H1 (cell line): Measurements from ENCODE around the gene ANKRD65. TPM values are rescaled to one million over a fixed set of nuclear protein-coding genes. Genes with fewer than 3 reads are reported as not detected.

Experiments used
- CTCF ChIA-PET: fragments of 300-600 bp; sonication (Branson Sonifier 250); formaldehyde crosslinking; loops from one replicate; lab custom pipeline; 2021; ENCODE audit not compliant: partially characterized antibody; lab: Charles Lee
- POLR2A ChIA-PET: fragments of 300-600 bp; sonication (Branson Sonifier 250); formaldehyde crosslinking; loops from one replicate; lab custom pipeline; 2021; ENCODE audit warnings: inconsistent platforms; ENCODE audit not compliant: partially characterized antibody; lab: Charles Lee
- DNase-seq, 2 experiments: peaks; one replicate each; pipeline versions ENCODE4 v3.0.0 to v3.0.0-alpha.2; 2010 to 2022; ENCODE audit warnings: low spot score in 2 of 2, low read depth in 1 of 2, mixed read lengths in 1 of 2
- FAIRE-seq: peaks from 2 replicates; lab custom pipeline; 2011; peaks lifted over from hg19 to GRCh38; lab: Jason Lieb, UNC
- H2AFZ ChIP-seq: 2 replicates; pipeline ENCODE4 v1.8.1; 2012; ENCODE audit warnings: low read length, inconsistent platforms
- H2AK5ac ChIP-seq: 2 replicates; pipeline ENCODE4 v1.6.1; 2013; ENCODE audit warnings: low read depth, low read length
- H2BK120ac ChIP-seq: replicated peaks from 2 replicates; pipeline ENCODE3; 2013; ENCODE audit warnings: low read depth, low read length, inconsistent platforms
- H2BK12ac ChIP-seq: 2 replicates; pipeline ENCODE4 v1.6.1; 2013; ENCODE audit warnings: low read depth, low read length
- H2BK15ac ChIP-seq: 2 replicates; pipeline ENCODE4 v1.6.1; 2013; ENCODE audit warnings: low read length
- H2BK20ac ChIP-seq: 2 replicates; pipeline ENCODE4 v1.6.1; 2013; ENCODE audit warnings: low read length
- H2BK5ac ChIP-seq: 2 replicates; pipeline ENCODE4 v1.6.1; 2013; ENCODE audit warnings: low read depth, low read length
- H3K14ac ChIP-seq: 2 replicates; pipeline ENCODE4 v1.6.1; 2013; ENCODE audit warnings: inconsistent platforms; ENCODE audit not compliant: insufficient read length
- H3K18ac ChIP-seq: 2 replicates; pipeline ENCODE4 v1.6.1; 2013; ENCODE audit warnings: low read length; ENCODE audit errors: extremely low read depth
- H3K23ac ChIP-seq: 2 replicates; pipeline ENCODE4 v1.6.1; 2013; ENCODE audit warnings: inconsistent platforms; ENCODE audit not compliant: insufficient read length
- H3K23me2 ChIP-seq: 2 replicates; pipeline ENCODE4 v1.6.1; 2013; ENCODE audit warnings: low read depth, low read length
- H3K27ac ChIP-seq: 2 replicates; pipeline ENCODE4 v1.6.1; 2011; ENCODE audit warnings: low read depth, low read length, inconsistent platforms
- H3K27me3 ChIP-seq, 4 experiments: replicated peaks in 1 of 4; 1 replicate in 1 of 4; 2 replicates in 3 of 4; pipeline versions ENCODE4 v1.6.1 to v1.8.1; 2011 to 2013; ENCODE audit warnings: low read length in 3 of 4, mild to moderate bottlenecking in 3 of 4, inconsistent platforms in 2 of 4, mixed read lengths in 2 of 4, moderate library complexity in 1 of 4; ENCODE audit not compliant: control insufficient read depth in 3 of 4, insufficient read depth in 3 of 4; ENCODE audit errors: extremely low read depth in 1 of 4
- H3K36me3 ChIP-seq, 4 experiments: 2 replicates each; pipeline versions ENCODE4 v1.6.1 to v1.8.1; 2011 to 2013; ENCODE audit warnings: mild to moderate bottlenecking in 4 of 4, low read length in 3 of 4, moderate library complexity in 2 of 4, control low read depth in 1 of 4, inconsistent platforms in 1 of 4; ENCODE audit not compliant: insufficient read depth in 4 of 4, control insufficient read depth in 2 of 4
- H3K4ac ChIP-seq: replicated peaks from 2 replicates; pipeline ENCODE3; 2013; ENCODE audit warnings: low read length, low read depth, mixed read lengths, inconsistent platforms; ENCODE audit not compliant: insufficient read length
- H3K4me1 ChIP-seq, 4 experiments: replicated peaks in 1 of 4; 1 replicate in 1 of 4; 2 replicates in 3 of 4; pipeline versions ENCODE4 v1.6.1 to v1.8.1; 2011 to 2013; ENCODE audit warnings: low read length in 3 of 4, inconsistent platforms in 2 of 4, mixed read lengths in 1 of 4; ENCODE audit not compliant: insufficient read depth in 4 of 4, control insufficient read depth in 3 of 4
- H3K4me2 ChIP-seq, 2 experiments: 2 replicates each; pipeline versions ENCODE4 v1.6.1 to v1.8.1; 2011 to 2013; ENCODE audit warnings: low read depth in 2 of 2, low read length in 2 of 2, control low read depth in 1 of 2, inconsistent platforms in 1 of 2, mild to moderate bottlenecking in 1 of 2; ENCODE audit not compliant: insufficient read depth in 1 of 2
- H3K4me3 ChIP-seq, 4 experiments: fragments of 200-600, 300-600 bp in 1 of 4; sonication (generic), shearing (Covaris generic), sonication (Bioruptor Twin) in 1 of 4; 2 replicates each; pipeline versions ENCODE4 v1.5.1 to v1.8.1; 2011 to 2016; ENCODE audit warnings: low read length in 4 of 4, low read depth in 3 of 4, control low read depth in 2 of 4, inconsistent platforms in 2 of 4, mild to moderate bottlenecking in 2 of 4, mixed read lengths in 1 of 4, moderate library complexity in 1 of 4; ENCODE audit not compliant: insufficient read depth in 2 of 4; ENCODE audit errors: extremely low read depth in 1 of 4
- H3K56ac ChIP-seq: replicated peaks from 2 replicates; pipeline ENCODE3; 2013; ENCODE audit warnings: low read depth, mild to moderate bottlenecking, mixed read lengths, low read length, inconsistent platforms; ENCODE audit not compliant: insufficient read length
- H3K79me1 ChIP-seq: 2 replicates; pipeline ENCODE4 v1.6.1; 2013; ENCODE audit warnings: low read depth, low read length, control low read depth
- H3K79me2 ChIP-seq, 2 experiments: 2 replicates each; pipeline versions ENCODE4 v1.6.1 to v1.8.1; 2012 to 2013; ENCODE audit warnings: low read length in 2 of 2, mild to moderate bottlenecking in 2 of 2, inconsistent platforms in 1 of 2; ENCODE audit not compliant: insufficient read depth in 2 of 2, control insufficient read depth in 1 of 2
- H3K9ac ChIP-seq, 4 experiments: replicated peaks in 1 of 4; 1 replicate in 1 of 4; 2 replicates in 3 of 4; pipeline versions ENCODE4 v1.6.1 to v1.8.1; 2011 to 2013; ENCODE audit warnings: low read depth in 3 of 4, low read length in 3 of 4, control low read depth in 2 of 4, mild to moderate bottlenecking in 2 of 4, moderate library complexity in 2 of 4, inconsistent platforms in 1 of 4; ENCODE audit errors: extremely low read depth in 1 of 4
- H3K9me3 ChIP-seq, 2 experiments: 2 replicates each; pipeline versions ENCODE4 v1.6.1 to v1.8.1; 2012 to 2013; ENCODE audit warnings: mild to moderate bottlenecking in 2 of 2, moderate library complexity in 2 of 2, control low read depth in 1 of 2, inconsistent platforms in 1 of 2, low read depth in 1 of 2, low read length in 1 of 2, mixed read lengths in 1 of 2; ENCODE audit not compliant: insufficient read depth in 2 of 2
- H4K20me1 ChIP-seq, 2 experiments: replicated peaks in 1 of 2; 2 replicates each; pipeline versions ENCODE3 to v1.8.1; 2011 to 2013; ENCODE audit warnings: inconsistent platforms in 2 of 2, low read length in 2 of 2, mild to moderate bottlenecking in 1 of 2; ENCODE audit not compliant: insufficient read depth in 2 of 2, control insufficient read depth in 1 of 2
- H4K5ac ChIP-seq: 2 replicates; pipeline ENCODE4 v1.6.1; 2013; ENCODE audit warnings: low read length, low read depth, mixed read lengths, inconsistent platforms; ENCODE audit not compliant: insufficient read length
- H4K8ac ChIP-seq: 2 replicates; pipeline ENCODE4 v1.8.0; 2013; ENCODE audit warnings: mild to moderate bottlenecking, moderate library complexity, low read length, inconsistent platforms; ENCODE audit not compliant: insufficient read depth; ENCODE audit errors: extremely low read depth
- H4K91ac ChIP-seq: replicated peaks from 2 replicates; pipeline ENCODE3; 2013; ENCODE audit warnings: low read length, mixed read lengths, inconsistent platforms; ENCODE audit not compliant: insufficient read length
- JUND ChIP-seq: IDR thresholded peaks from 2 replicates; pipeline ENCODE4 v1.6.1; 2011; ENCODE audit warnings: mild to moderate bottlenecking, improper control_type of control experiment, low read length
- KDM5A ChIP-seq: fragments of 200-600 bp; IDR thresholded peaks from 2 replicates; pipeline ENCODE4 v1.7.1; 2012; ENCODE audit warnings: mild to moderate bottlenecking, low read length, inconsistent platforms, mixed read lengths
- MAFK ChIP-seq: IDR thresholded peaks from 2 replicates; pipeline ENCODE4 v1.6.1; 2012; ENCODE audit warnings: low read depth, mild to moderate bottlenecking, improper control_type of control experiment, low read length
- NRF1 ChIP-seq: IDR thresholded peaks from 2 replicates; pipeline ENCODE4 v1.6.1; 2011; ENCODE audit warnings: mild to moderate bottlenecking, low read depth, low read length, improper control_type of control experiment
- PHF8 ChIP-seq: fragments of 200-600 bp; sonication (generic); conservative IDR thresholded peaks from 2 replicates; pipeline ENCODE4 v1.7.1; 2012; ENCODE audit warnings: low read depth, mild to moderate bottlenecking, inconsistent platforms, low read length, moderate library complexity
- POU5F1 ChIP-seq: IDR thresholded peaks from 2 replicates; pipeline ENCODE4 v1.6.1; 2011; ENCODE audit warnings: low read depth, mild to moderate bottlenecking, low read length, moderate library complexity
- SP2 ChIP-seq: IDR thresholded peaks from 2 replicates; pipeline ENCODE4 v1.6.1; 2012; ENCODE audit warnings: mild to moderate bottlenecking, low read length, inconsistent platforms
- SUZ12 ChIP-seq: fragments of 200-600 bp; sonication (generic); IDR thresholded peaks from 2 replicates; pipeline ENCODE4 v1.6.1; 2012; ENCODE audit warnings: mild to moderate bottlenecking, inconsistent platforms, low read length, moderate library complexity, mixed read lengths
- TAF7 ChIP-seq: optimal IDR thresholded peaks from 2 replicates; pipeline ENCODE3; 2011; ENCODE audit warnings: low read depth, mild to moderate bottlenecking, inconsistent platforms, low read length, moderate library complexity, borderline replicate concordance
- TBP ChIP-seq: IDR thresholded peaks from 2 replicates; pipeline ENCODE4 v1.6.1; 2011; ENCODE audit warnings: low read depth, low read length, improper control_type of control experiment
- TEAD4 ChIP-seq: IDR thresholded peaks from 2 replicates; pipeline ENCODE4 v1.6.1; 2012; ENCODE audit warnings: low read depth, low read length, inconsistent platforms, mixed read lengths
- WGBS, 2 experiments: shearing (Covaris generic) in 1 of 2; methylation state at CpG; one replicate each; pipeline versions ENCODE4 v1.1.6 to v1.1.7; 2013 to 2015; ENCODE audit warnings: low lambda C conversion rate in 2 of 2, mixed read lengths in 2 of 2, inconsistent platforms in 1 of 2, low coverage in 1 of 2, missing lambda C conversion rate in 1 of 2; ENCODE audit not compliant: insufficient replicate concordance in 2 of 2, insufficient coverage in 1 of 2, insufficient read length in 1 of 2; ENCODE audit errors: extremely low coverage in 1 of 2, missing lambda C conversion rate in 1 of 2; 5-methylcytosine and 5-hydroxymethylcytosine counted together
- polyA plus RNA-seq, 7 experiments: library from polyadenylated mRNA; depleted of rRNA in 3 of 7; stranded (reverse) in 5 of 7; unstranded in 2 of 7; fragments of >200 nt in 5 of 7; fragments of 200-250 nt in 2 of 7; gene quantifications; 1 replicate in 5 of 7; 2 replicates in 1 of 7; 4 replicates in 1 of 7; pipeline versions ENCODE4 v1.2.1 to v1.2.3, GENCODE V29; 2011 to 2013; ENCODE audit warnings: missing spikeins in 2 of 7, mixed read lengths in 2 of 7
- total RNA-seq: library from RNA; stranded (reverse); fragmentation: NEBNext Ultra II Directional; extraction: Animal tissue kit (Norgen Biotek cat#: 25700); gene quantifications from 2 replicates; pipeline ENCODE4 v1.2.1, GENCODE V29; 2021
- TF ChIP-seq, protein P1 (sequence below), 3 experiments: IDR thresholded peaks; 1 replicate in 2 of 3; 2 replicates in 1 of 3; pipeline versions ENCODE4 v1.5.1 to v1.6.1; 2011; ENCODE audit warnings: low read length in 3 of 3, mild to moderate bottlenecking in 3 of 3, inconsistent platforms in 2 of 3, low read depth in 1 of 3, moderate library complexity in 1 of 3; ENCODE audit not compliant: insufficient read depth in 1 of 3; ENCODE audit errors: control extremely low read depth in 1 of 3

The ANKRD65 gene
- total and polyA plus RNA-seq, 2 of the 8 experiments (the other 6 are each of a cell fraction or from before 2014, with no cell fraction given): 1.8 to 2.0 TPM

- peak overlapping the region; percentile 60; the same call in 1 of the 2 replicates for H3K18ac ChIP-seq
- peaks cover 0 to 40% (median 29%) of the 10 kb centered on the region in 4 experiments; a peak in 6 of 7 replicates for H3K4me1 ChIP-seq
- H3K27me3 ChIP-seq: no peaks in the 10 kb centered on the region; a peak in 1 of 7 replicates
- H3K9me3 ChIP-seq: peaks cover 0 to 3% of the 10 kb centered on the region in 2 experiments; a peak in 1 of 4 replicates
- WGBS, 2 experiments: 65% methylated on average over 12 of the region's 12 CpGs; no CpG with 5 or more reads in 1 of the 2 experiments
- H3K27ac ChIP-seq: no peak overlapping the region
- no peaks in the 10 kb centered on the region for H4K20me1 ChIP-seq
- H3K36me3 ChIP-seq: no peaks in the 10 kb centered on the region; a peak in 1 of 8 replicates
- no peak overlapping the region for H4K5ac ChIP-seq
- no peak overlapping the region for H2BK15ac ChIP-seq
- peak overlapping the region; percentile 87 for H2BK120ac ChIP-seq
- H2BK20ac ChIP-seq: no peak overlapping the region
- peak overlapping the region; percentile 7; the same call in 1 of the 2 replicates for H2AK5ac ChIP-seq
- H3K4me3 ChIP-seq: no peak overlapping the region
- H2AFZ ChIP-seq: no peak overlapping the region
- no peak overlapping the region for H3K4me2 ChIP-seq
- H3K23ac ChIP-seq: no peak overlapping the region
- DNase-seq: no peak
- POLR2A ChIA-PET: interaction anchor here (1.8 to 22.9 kb wide), 5 partner anchors 7 to 25 kb away, joined by 8 to 515 read pairs (median 13); partner anchors contain the start of genes CCNL2, MRPL20 and VWA1
- CTCF ChIA-PET: interaction anchor here (1.3 to 3.4 kb wide), 4 partner anchors 16 to 79 kb away, joined by 3 to 14 read pairs (median 4); no protein-coding TSS in a partner anchor
- H3K79me1 ChIP-seq: no peaks in the 10 kb centered on the region
- no peak overlapping the region for H3K9ac ChIP-seq
- no peak overlapping the region for H3K56ac ChIP-seq
- H3K23me2 ChIP-seq: peaks cover 6% of the 10 kb centered on the region; the same call in 1 of the 2 replicates
- peak overlapping the region; percentile 36; the same call in 1 of the 2 replicates for H4K8ac ChIP-seq
- H4K91ac ChIP-seq: no peak overlapping the region
- peak overlapping the region; percentile 75; the same call in 1 of the 2 replicates for H2BK12ac ChIP-seq
- no peaks in the 10 kb centered on the region for H3K79me2 ChIP-seq
- H3K4ac ChIP-seq: no peak overlapping the region
- no peak overlapping the region for H3K14ac ChIP-seq
- FAIRE-seq: no peak
- no peak overlapping the region for H2BK5ac ChIP-seq
- TF ChIP-seq POU5F1 (no peak), TAF7 (no peak), TBP (no peak), MAFK (no peak), KDM5A (no peak), JUND (no peak), NRF1 (no peak), SP2 (no peak), SUZ12 (no peak), PHF8 (no peak), TEAD4 (no peak)
- TF ChIP-seq, protein P1, sequence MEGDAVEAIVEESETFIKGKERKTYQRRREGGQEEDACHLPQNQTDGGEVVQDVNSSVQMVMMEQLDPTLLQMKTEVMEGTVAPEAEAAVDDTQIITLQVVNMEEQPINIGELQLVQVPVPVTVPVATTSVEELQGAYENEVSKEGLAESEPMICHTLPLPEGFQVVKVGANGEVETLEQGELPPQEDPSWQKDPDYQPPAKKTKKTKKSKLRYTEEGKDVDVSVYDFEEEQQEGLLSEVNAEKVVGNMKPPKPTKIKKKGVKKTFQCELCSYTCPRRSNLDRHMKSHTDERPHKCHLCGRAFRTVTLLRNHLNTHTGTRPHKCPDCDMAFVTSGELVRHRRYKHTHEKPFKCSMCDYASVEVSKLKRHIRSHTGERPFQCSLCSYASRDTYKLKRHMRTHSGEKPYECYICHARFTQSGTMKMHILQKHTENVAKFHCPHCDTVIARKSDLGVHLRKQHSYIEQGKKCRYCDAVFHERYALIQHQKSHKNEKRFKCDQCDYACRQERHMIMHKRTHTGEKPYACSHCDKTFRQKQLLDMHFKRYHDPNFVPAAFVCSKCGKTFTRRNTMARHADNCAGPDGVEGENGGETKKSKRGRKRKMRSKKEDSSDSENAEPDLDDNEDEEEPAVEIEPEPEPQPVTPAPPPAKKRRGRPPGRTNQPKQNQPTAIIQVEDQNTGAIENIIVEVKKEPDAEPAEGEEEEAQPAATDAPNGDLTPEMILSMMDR (IDR thresholded peaks at IDR 0.05; ENCODE audit: control extremely low read depth in 1 of 3, insufficient read depth in 1 of 3, low read depth in 1 of 3, low read length in 3 of 3): no peak
These were observed 4.3 kb upstream of the ANKRD65 start for GRCh38 chr1:1425426-1425752.
